IPS DF 6.9 (cell line): ENCODE measurements around the gene NEIL1.
"Not testable (repeated sequence)": the region's sequence is repeated elsewhere in the genome, so short reads cannot be mapped to it uniquely, and the experiment has no call there.

Experiments used
- DNase-seq: peaks from one replicate; pipeline ENCODE4 v3.0.0-alpha.2; 2013; ENCODE audit warnings: low read depth, low spot score
- H3K27ac ChIP-seq: one replicate; pipeline ENCODE4 v1.5.1; 2013; ENCODE audit warnings: low read length, control low read depth
- H3K27me3 ChIP-seq: 2 replicates; pipeline ENCODE4 v1.6.1; 2013; ENCODE audit warnings: mild to moderate bottlenecking, low read length; ENCODE audit not compliant: control insufficient read depth, insufficient read depth
- H3K36me3 ChIP-seq: 2 replicates; pipeline ENCODE4 v1.6.1; 2013; ENCODE audit warnings: low read length; ENCODE audit not compliant: control insufficient read depth, insufficient read depth
- H3K4me1 ChIP-seq: 2 replicates; pipeline ENCODE4 v1.6.1; 2013; ENCODE audit warnings: low read length; ENCODE audit not compliant: control insufficient read depth, insufficient read depth
- H3K4me3 ChIP-seq: 2 replicates; pipeline ENCODE4 v1.5.1; 2013; ENCODE audit warnings: mild to moderate bottlenecking, low read length
- H3K9me3 ChIP-seq: 2 replicates; pipeline ENCODE4 v1.6.1; 2013; ENCODE audit warnings: low read length, inconsistent platforms; ENCODE audit not compliant: control insufficient read depth, insufficient read depth
- WGBS: extraction: QIAGEN DNeasy Blood & Tissue Kit; methylation state at CpG from one replicate; pipeline ENCODE4 v1.1.7; 2013; ENCODE audit warnings: mixed read lengths, missing lambda C conversion rate; ENCODE audit not compliant: insufficient read length, insufficient coverage; 5-methylcytosine and 5-hydroxymethylcytosine counted together

NEIL1 gene

DNA sequence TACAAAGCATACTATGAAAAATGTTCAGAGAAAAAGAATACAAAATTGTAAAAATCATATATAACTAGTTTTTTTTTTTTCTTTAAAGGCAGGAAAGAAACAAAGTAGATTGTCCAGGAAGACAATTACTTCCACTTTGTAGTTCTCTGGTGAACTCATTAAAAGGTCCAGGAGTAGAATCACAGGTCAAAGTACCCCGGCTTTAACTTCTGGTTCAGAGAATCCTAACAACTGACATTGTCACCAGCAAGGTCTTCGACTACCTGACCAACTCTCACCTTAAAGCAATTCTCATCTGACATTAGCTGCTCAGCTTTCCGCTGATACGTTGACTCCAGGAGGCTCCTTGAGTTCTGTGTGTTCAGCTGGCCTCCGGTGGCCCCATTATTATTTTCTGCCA is 37.1 kb downstream of the NEIL1 start:
- H3K9me3 ChIP-seq, DNase-seq, H3K4me1 ChIP-seq, H3K27ac ChIP-seq, H3K27me3 ChIP-seq, H3K4me3 ChIP-seq: not testable (repeated sequence)
- no CpG with 5 or more reads among the region's 5 CpGs for WGBS
- peaks cover 24% of the 10 kb centered on the region for H3K36me3 ChIP-seq

DNA sequence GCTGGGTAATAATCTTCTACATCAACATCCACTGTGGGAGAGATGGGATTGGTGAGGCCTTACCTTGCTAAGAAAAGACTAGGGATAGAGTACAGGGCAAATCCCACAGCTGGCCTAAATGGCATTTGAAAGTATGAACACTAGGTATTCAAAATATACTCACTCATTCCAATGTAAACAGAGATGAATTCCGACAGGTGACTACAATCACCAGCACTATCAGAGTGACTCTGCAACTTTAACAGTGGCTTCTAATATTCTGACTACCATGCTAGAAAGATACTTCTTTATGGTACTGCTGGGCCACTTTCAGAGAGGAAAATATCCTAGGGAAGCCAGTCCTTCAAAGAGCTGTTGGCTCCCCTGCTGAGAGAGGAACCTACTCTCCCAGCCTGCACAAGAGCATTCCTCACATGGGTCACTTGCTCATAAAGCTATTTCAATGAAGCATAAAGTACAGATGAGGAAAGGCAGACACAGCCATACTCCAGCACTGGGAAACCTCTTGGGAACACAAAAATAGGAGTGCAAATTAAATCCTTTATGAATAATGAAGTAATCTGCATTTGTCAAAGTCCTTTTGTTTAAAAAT is 43.0 kb downstream of the NEIL1 start:
- peaks cover 27% of the 10 kb centered on the region for H3K36me3 ChIP-seq
- no peak for DNase-seq
- WGBS, result no CpG with 5 or more reads among the region's 1 CpG

GRCh38 chr15:75397494-75397893 is 50.7 kb downstream of the NEIL1 start:
- H3K27ac ChIP-seq, result no peak overlapping the region
- no peaks in the 10 kb centered on the region for H3K9me3 ChIP-seq
- H3K4me1 ChIP-seq, result no peaks in the 10 kb centered on the region
- H3K27me3 ChIP-seq, result no peaks in the 10 kb centered on the region
- peaks cover 14% of the 10 kb centered on the region; the same call in 1 of the 2 replicates for H3K36me3 ChIP-seq
- no CpG with 5 or more reads among the region's 2 CpGs for WGBS
- H3K4me3 ChIP-seq, result no peak overlapping the region
- no peak for DNase-seq

More for the DNA sequence above, 43.0 kb downstream of the NEIL1 start:
- H3K27me3 ChIP-seq, result no peaks in the 10 kb centered on the region
- H3K4me3 ChIP-seq, result no peak overlapping the region
- no peaks in the 10 kb centered on the region for H3K4me1 ChIP-seq
- no peak overlapping the region for H3K27ac ChIP-seq
- no peaks in the 10 kb centered on the region for H3K9me3 ChIP-seq

DNA sequence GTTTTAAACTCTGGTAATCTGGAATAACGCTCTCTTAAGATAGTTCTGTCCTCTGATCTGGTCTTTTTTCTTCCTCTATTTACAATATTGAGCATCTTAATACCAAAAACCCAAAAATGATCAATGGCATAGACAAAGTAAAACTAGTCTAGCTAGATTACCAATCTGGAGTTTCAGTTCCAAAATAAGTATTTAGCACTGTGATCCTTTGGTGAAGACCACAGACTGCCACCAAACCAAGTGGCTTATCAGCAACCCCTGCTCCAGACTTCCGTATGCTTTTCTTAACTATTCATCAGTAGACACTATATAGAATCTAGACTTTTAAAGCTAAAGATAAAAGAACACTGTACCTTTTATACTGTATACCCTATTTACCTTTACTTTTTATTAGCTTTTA is 57.1 kb downstream of the NEIL1 start:
- no CpG with 5 or more reads among the region's 2 CpGs for WGBS
- Histone ChIP-seq H3K27me3 (no peaks in the 10 kb centered on the region; the same call in 1 of the 2 replicates), H3K36me3 (peaks cover 10% of the 10 kb centered on the region; the same call in 1 of the 2 replicates), H3K4me1 (no peaks in the 10 kb centered on the region), H3K27ac (no peak overlapping the region), H3K9me3 (no peaks in the 10 kb centered on the region), H3K4me3 (no peak overlapping the region)
- no peak for DNase-seq
